SIG-M5 treated with dmso at 0.1 percent for 504 hours (cell line): ENCODE data around the gene PILRB.
"Not testable (repeated sequence)": the region's sequence is repeated elsewhere in the genome, so short reads cannot be mapped to it uniquely, and the experiment has no call there.

Source experiments
- DNase-seq: peaks from one replicate; lab custom pipeline; 2025; ENCODE audit not compliant: unreplicated experiment; lab: John Stamatoyannopoulos, UW

The PILRB gene

GRCh38 chr7:100358027-100358856 lies at the start of gene PILRB:
Gene PILRB, plus strand, starts transcription at chr7:100358117. Its CDS starts 186 bp downstream, at chr7:100358303.
- no peak for DNase-seq

DNA sequence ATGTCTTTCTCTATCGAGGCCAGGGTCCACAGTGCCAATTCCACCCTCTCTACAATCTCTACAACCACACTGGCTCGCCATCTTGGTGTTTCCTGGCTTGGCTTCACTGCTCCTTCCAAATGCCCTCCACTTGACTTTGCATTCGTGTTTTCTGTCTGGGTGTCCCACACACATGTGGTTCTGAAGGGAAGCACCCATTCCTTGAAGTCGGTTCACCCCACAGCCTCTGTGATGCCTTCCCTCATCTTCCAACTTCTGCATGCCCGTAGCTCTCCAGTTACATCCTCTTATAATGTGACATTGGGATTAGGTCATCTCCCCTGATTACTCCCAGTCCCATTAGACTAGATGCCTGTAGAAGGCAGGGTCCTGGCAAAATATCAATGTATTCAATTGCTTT lies 39.6 kb upstream of the PILRB start:
- not testable (repeated sequence) for DNase-seq

DNA sequence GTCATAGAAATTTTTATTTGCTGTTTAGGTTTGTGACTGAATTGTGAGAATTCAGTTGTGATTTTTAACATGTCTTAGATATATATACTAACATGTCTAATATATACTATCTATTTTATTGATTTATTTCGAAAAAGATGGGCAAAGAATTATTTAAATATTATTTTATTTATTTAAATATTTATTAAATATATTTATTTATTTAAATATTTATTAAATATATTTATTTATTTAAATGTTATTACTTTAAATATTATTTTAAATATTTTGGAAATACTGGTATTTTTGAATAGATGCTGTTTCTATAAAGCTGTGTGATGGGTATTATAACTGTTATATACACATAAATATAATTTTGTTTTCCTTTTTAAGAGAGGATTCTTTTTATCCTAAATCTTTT lies 36.3 kb upstream of the PILRB start:
- DNase-seq = not testable (repeated sequence)

DNA sequence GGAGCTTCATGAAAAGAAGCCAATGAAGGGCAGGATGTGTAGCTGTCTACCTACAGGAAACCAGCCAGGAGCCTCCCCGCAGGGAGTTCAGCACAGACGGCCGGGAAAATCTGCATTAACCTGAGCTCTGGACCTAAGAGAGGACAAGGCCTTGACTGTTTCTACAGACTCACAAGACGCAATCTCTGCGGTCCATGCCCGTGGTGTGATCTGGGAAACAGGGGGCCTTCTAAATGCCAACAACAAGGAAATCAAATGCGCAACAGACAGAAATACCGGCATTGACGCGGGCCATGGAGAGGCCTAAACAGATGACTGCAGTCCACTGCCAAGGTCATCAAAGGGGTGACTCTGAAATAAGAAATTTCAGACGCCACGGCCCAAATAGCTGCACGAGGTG lies 33.7 kb upstream of the PILRB start:
- not testable (repeated sequence) for DNase-seq

- not testable (repeated sequence) for DNase-seq
These were observed 32.2 kb upstream of the PILRB start for GRCh38 chr7:100325671-100326070.

GRCh38 chr7:100326914-100327313 lies 31.0 kb upstream of the PILRB start:
- not testable (repeated sequence) for DNase-seq

DNA sequence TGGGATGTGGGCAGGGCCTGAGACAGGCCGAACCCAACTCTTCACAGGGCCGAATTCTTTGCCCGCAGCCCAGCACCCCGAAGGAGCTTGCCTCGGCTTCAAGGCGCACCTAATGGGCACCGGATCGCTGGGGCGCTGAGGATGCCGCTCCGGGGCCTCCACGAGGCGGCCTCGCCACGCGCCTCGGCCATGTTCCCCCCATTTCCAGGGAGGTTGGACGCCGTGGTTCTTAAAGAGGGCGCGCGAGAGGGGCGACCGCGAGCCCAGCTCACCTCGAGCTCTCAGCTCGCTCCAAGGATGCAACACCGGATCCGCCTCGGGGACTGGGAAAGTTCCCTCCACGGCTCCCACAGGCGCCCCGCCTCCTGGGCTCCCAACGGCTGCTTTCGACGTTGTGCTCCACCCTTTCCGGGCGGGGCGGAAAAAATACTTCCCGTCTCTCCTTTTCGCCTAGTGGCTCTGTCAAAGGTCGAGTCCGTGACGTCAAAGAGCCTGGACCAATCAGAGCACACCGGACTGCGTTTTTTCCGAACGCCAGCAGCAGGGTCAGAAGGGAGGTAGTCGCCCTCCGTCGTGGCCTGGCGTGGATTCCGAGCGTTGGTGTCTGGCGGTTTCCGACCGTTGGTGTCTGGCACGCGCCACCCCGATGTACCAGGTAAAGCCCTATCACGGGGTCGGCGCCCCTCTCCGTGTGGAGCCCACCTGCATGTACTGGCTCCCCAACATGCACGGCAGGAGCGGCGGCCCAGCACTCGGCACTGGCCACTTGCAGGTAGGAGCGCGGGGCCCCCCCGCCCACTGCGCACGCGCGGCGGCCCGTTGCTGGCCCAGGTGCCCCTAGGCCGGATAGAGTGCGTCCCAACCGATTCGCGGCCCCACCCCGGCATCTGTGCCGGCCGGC lies 22.1 kb upstream of the PILRB start:
- DNase-seq = peak; percentile 82

DNA sequence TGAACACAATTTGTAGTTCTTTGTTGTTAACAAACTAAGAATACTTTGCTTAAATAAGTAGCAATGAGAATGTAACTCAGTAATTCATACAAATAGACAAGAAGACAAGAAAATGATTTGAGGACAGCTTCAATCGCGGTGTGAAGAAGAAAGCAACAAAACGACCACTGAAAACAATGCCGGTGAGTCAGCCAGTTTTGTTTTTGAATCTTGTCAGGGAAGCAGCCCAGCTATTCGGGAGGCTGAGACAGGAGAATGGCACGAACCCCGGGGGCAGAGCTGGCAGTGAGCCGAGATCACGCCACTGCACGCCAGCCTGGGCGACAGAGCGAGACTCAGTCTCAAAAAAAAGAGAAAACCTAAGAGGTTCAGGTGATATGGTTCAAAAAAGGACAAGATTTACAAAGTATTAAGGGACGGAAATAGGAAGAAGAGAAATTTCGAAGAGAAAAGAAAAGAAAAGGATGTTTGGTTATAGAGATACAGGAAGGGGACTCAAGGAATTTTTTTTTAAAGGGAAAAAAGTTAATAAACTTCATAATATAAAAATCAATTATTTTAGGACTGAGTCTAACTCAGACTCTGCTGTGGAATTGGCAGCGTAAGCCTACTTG lies 19.7 kb upstream of the PILRB start:
- DNase-seq = not testable (repeated sequence)

DNA sequence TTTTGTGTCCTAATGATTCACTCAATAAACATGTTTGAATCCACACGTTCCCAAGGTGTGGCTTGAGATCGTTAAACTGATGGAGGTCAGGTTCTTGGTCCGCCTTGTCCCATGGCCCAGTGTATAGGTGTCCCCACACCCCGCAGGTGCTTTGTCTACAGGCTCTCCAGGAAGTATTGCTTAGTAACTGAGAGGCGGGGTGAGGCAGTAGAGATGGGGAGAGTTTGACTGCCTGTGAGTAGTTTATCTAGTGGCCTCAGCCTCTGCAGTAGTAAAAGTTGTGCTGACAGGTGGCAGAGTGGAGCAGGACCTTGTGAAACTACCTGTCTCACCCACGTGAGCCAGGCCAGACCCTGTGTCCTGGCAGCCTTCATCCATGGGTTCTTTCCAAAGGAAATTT lies 16.6 kb upstream of the PILRB start:
- DNase-seq = peak; percentile 22

DNA sequence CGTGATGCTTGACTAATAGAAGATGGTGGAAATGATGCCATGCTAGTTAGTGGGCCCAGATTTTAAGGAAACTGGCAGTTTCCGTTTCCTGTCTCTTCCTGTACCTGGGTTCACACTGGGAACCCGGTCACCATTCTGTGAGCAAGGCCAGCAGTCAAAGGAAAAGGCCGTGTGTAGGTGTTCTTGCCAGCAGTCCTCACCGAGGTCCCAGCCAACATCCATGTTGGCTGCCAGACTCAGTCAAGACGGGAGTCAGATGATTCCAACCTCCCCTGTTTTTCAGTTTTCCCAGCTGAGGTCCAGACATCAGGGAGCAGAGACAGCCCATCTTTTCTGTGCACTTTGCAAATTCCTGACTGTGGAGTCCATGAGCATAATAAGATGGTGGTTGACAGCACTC lies 15.2 kb upstream of the PILRB start:
- no peak for DNase-seq

- DNase-seq = not testable (repeated sequence)
These were observed 13.8 kb upstream of the PILRB start for GRCh38 chr7:100344124-100344559.

DNA sequence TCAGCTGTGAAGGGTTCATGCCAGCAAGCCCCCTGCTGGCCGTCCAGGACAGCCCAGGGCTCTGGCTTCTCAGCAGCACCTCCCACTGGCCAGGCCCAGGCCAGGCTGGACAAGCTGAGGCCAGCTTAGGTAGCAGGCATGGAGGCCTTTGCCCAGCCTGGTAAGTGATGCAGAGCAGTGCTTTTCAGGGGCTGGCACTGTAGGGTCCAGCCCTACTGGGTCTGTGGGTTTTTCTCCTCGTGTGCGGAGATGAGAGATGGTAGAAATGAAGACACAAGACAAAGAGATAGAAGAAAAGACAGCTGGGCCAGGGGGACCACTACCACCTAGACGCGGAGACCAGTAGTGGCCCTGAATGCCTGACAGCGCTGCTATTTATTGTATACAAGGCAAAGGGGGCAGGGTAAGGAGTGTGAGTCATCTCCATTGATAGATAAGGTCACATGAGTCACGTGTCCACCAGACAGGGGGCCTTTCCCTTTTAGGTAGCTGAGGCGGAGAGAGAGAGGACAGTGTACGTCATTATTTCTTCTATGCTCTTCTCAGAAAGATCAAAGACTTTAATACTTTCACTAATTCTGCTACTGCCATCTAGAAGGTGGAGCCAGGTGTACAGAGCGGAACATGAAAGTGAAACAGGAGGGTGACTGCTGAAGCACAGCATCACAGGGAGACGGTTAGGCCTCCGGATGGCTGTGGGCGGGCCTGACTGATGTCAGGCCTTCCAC lies 13.2 kb upstream of the PILRB start:
- peak; percentile 34 for DNase-seq

GRCh38 chr7:100345288-100345672 lies 12.6 kb upstream of the PILRB start:
- peak; percentile 32 for DNase-seq

DNA sequence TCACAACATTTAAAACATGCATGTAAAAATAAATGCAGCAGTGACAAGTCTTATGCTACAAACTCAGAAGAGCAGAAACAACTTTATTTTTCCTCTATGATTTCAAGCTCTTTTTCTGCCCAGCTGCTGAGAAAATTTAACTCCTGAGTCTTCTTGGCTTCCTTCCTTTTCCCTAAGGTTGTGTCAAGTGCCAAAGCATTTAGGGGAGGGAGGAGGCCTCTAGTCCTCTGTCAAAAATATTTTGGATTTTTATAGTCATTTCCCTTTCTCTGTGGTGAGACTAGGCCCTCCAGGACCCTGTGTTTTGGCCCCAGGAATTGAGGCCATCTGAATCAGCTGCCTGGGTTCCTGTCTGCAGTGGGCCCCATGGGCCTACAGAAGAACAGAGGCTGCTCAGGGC lies 11.0 kb upstream of the PILRB start:
- no peak for DNase-seq

DNA sequence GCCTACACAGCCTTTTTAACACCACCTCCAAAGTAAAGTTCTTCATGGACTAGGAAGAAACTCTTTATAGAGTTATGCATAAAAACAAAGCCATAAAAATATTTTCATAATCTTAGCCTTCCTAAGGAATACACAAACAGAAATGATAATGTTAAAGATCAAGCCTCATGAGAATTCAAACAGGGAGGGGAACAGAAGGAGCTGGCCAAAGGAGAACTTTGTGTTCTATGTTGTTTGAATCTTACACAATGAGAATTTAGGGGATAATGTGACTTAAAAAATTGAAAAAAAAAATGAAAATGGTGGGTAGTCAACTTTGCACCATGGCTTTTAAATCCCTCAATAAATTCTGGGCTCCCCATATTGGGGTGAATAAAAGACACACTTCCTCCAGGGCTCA lies 9.1 kb upstream of the PILRB start:
- DNase-seq = no peak

DNA sequence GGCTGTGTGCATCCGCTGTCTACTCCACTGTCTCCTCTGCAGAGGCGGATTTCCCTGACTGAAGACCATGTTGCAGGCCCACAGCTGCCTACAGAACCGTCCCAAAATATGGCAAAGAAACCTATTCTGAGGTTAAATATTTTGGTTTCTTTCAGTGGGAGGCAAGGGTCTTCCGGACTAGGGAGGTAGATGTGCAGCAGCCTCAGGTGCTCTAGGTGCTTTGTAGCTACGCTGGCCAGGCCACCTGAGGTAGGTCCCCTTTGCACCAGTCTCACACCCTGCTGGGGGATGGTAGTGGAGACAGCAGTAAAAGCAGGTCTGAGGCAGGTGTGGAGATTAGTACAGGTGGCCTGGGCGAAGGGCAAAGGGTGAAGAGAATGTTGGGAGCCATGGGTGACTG lies 8.2 kb upstream of the PILRB start:
- DNase-seq = no peak

GRCh38 chr7:100351657-100352058 lies 6.3 kb upstream of the PILRB start:
- no peak for DNase-seq

GRCh38 chr7:100352230-100352781 lies 5.6 kb upstream of the PILRB start:
- DNase-seq = not testable (repeated sequence)

GRCh38 chr7:100352984-100353684 lies 4.8 kb upstream of the PILRB start:
- DNase-seq = no peak
